Measurements from ENCODE around the gene FUOM.

Gene FUOM

DNA sequence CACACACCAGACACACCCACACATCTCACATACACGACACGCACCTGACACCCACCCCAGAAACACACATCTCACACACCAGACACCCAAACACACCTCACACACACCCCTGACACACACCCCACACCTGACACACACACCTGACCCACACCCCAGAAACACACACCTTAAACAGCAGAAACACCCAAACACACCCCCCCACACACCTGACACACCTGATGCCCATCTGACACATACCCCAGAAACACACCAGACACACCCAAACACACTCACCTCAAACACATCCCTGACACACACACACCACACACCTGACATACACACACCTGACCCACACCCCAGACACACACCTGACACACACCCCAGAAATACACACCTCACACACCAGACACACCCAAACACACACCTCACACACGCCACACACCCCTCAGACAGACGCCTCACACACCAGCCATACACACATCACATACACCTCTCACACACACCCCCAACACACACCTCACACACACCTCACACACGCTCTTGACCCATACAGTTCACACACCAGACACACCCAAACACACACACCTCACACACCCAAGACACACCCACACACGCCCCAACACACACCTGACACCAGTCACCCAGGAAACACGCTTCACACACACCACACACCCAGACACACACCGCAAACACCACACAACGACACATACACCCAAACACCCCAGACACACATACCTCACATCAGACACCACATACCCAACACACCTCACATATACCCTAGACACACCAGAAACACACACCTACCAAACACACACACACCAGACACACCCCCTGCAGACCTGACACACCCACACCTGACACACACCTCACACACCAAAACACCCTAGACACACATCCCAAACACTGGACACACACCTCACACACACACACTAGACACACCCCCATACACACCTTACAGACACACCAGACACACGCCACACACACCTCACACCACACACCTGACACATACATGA is 19.4 kb downstream of the FUOM start:
- no peak overlapping the region for H3K27ac ChIP-seq
- TF ChIP-seq CTCF (conservative IDR thresholded peaks at IDR 0.05; ENCODE audit: low read depth) = no peak
- no peak for DNase-seq (ENCODE audit: low spot score)
- ChIA-PET POLR2A (ENCODE audit: low non-redundant PET) (no interaction called here), CTCF (no interaction called here)

DNA sequence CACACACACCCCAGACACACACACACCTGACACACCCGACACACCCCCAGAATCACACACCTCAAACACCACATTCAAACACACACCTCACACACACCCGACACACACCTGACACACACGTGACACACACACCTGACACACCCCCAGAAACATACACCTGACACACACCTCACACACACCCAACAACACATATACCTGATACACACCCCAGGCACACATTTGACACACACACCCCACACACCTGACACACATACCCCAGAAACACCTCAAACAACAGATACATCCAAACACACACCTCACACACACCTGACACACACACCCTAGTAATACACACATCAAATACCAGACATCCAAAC is 20.5 kb downstream of the FUOM start:
- CTCF ChIA-PET = interaction anchor here (1.0 kb wide), 1 partner anchor 18 kb away, joined by 3 read pairs; no protein-coding TSS in a partner anchor
- POLR2A ChIA-PET (ENCODE audit: low non-redundant PET) = no interaction called here
- no peak for DNase-seq (ENCODE audit: low spot score)
- no peak for TF ChIP-seq CTCF (conservative IDR thresholded peaks at IDR 0.05; ENCODE audit: low read depth)
- no peak overlapping the region for H3K27ac ChIP-seq

GRCh38 chr10:133336577-133337369 is 21.0 kb downstream of the FUOM start, which contains the start of gene CALY:
CALY (minus strand) TSS chr10:133336896; CDS start chr10:133328989, 7,907 bp downstream.
- peak; percentile 75 for DNase-seq (ENCODE audit: low spot score)
- ChIA-PET CTCF (interaction anchor here (1.0 kb wide), 1 partner anchor 18 kb away, joined by 3 read pairs; no protein-coding TSS in a partner anchor), POLR2A (ENCODE audit: low non-redundant PET) (interaction anchor here (0.5 kb wide), 1 partner anchor 12 kb away, joined by 3 read pairs; no protein-coding TSS in a partner anchor)
- TF ChIP-seq CTCF (conservative IDR thresholded peaks at IDR 0.05; ENCODE audit: low read depth) = no peak
- no peak within 1 kb of the TSS for H3K27ac ChIP-seq

- no peak for DNase-seq (ENCODE audit: low spot score)
- ChIA-PET CTCF (interaction anchor here (1.0 kb wide), 1 partner anchor 17 kb away, joined by 3 read pairs; no protein-coding TSS in a partner anchor), POLR2A (ENCODE audit: low non-redundant PET) (interaction anchor here (0.5 kb wide), 1 partner anchor 12 kb away, joined by 3 read pairs; no protein-coding TSS in a partner anchor)
Measured at GRCh38 chr10:133336118-133336576, 21.7 kb downstream of the FUOM start.

DNA sequence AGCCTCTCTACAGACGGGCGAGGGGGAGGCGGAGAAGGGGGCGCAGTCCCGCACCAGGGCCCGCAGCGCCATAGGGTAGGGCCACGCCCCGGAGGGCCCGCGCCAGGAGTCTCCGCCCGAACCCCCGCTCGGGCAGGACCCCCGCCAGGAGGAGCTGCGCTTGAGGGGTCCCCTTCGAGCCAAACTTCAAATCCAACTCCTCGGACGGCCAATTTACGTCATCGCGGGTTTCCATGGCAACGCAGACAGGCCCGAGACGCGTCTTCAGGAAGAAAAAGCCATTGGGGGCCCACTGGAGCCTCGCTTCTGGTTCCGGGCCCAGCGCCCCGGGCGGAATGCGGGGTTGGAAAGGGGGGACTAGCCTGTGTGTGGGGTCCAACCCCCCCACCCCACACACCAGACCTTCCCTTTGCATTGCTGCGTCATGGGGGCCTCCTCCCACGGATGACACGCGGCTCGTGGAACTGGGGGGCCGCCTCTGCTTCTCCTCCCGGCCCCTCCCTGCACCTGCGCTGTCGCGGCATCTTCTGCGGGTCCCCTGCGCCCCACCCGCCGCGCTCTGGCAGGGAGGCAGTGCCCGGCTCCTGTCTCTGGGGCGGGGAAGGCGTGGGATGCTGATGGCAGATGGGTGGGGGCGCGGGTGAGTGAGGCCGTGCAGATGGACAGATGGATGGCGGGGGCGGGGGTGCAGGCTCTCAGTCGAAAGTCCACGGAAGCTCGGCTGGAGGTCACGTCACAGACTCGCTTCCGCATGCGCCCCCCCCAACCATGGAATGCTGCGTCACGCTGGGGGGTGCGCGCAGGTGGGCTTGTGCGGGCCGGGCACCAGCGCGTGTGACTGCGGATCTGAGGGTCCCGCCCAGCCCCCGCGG is 22.3 kb downstream of the FUOM start:
- peak; percentile 58 for DNase-seq (ENCODE audit: low spot score)
- no peak for TF ChIP-seq CTCF (conservative IDR thresholded peaks at IDR 0.05; ENCODE audit: low read depth)
- POLR2A ChIA-PET (ENCODE audit: low non-redundant PET) = interaction anchor here (0.6 kb wide), 1 partner anchor 22 kb away, joined by 3 read pairs; no protein-coding TSS in a partner anchor
- H3K27ac ChIP-seq = no peak overlapping the region
- CTCF ChIA-PET = no interaction called here

More at GRCh38 chr10:133336118-133336576, 21.7 kb downstream of the FUOM start:
- H3K27ac ChIP-seq = no peak overlapping the region
- TF ChIP-seq CTCF (conservative IDR thresholded peaks at IDR 0.05; ENCODE audit: low read depth) = no peak

All from RWPE1 (cell line).